ENCODE data around the gene MYL10. TPM values are rescaled to one million over a fixed set of nuclear protein-coding genes. Genes with fewer than 3 reads are reported as not detected.
"Not testable (repeated sequence)": the region's sequence is repeated elsewhere in the genome, so short reads cannot be mapped to it uniquely, and the experiment has no call there.

Gene MYL10
- total RNA-seq, 1 experiment from 2014 or later: 0.30 TPM

- DNase-seq (ENCODE audit: low spot score): no peak
- CTCF ChIA-PET: no interaction called here
- BruUV-seq (replicated peaks): no TSS peak
Measured at GRCh38 chr7:101657171-101657570, 28.1 kb upstream of the MYL10 start.

GRCh38 chr7:101651112-101651511 lies 22.0 kb upstream of the MYL10 start:
- peaks cover 5% of the 10 kb centered on the region for H3K4me1 ChIP-seq (ENCODE audit: insufficient read depth, low read length, poor library complexity, severe bottlenecking)
- intact Hi-C loops (cut with micrococcal nuclease; ENCODE audit: unreplicated experiment): no loop called here
- no peak overlapping the region for H3K27ac ChIP-seq (ENCODE audit: low read depth, low read length, poor library complexity, severe bottlenecking)
- H3K36me3 ChIP-seq (ENCODE audit: insufficient read depth, low read length, poor library complexity, severe bottlenecking): no peaks in the 10 kb centered on the region
- no peaks in the 10 kb centered on the region for H3K9me3 ChIP-seq (ENCODE audit: low read depth, low read length, poor library complexity, severe bottlenecking)
- H3K27me3 ChIP-seq (replicated peaks; ENCODE audit: insufficient read depth, low read depth, low read length, poor library complexity): no peaks in the 10 kb centered on the region
- POLR2A ChIA-PET (ENCODE audit: low non-redundant PET): interaction anchor here (0.7 kb wide), 1 partner anchor 789 kb away, joined by 9 read pairs; no protein-coding TSS in a partner anchor
- TF ChIP-seq EZH2 (IDR thresholded peaks at IDR 0.05; ENCODE audit: borderline replicate concordance, low read depth, low read length, poor library complexity, severe bottlenecking) (no peak), CTCF (conservative IDR thresholded peaks at IDR 0.05; ENCODE audit: low read depth, low read length) (no peak)
- no TSS peak for BruUV-seq (replicated peaks)
- CTCF ChIA-PET: no interaction called here
- no peak overlapping the region for H3K4me3 ChIP-seq (ENCODE audit: low read depth, low read length, poor library complexity, severe bottlenecking)
- DNase-seq (ENCODE audit: low spot score): no peak

More at GRCh38 chr7:101657171-101657570, 28.1 kb upstream of the MYL10 start:
- Histone ChIP-seq H3K4me1 (ENCODE audit: insufficient read depth, low read length, poor library complexity, severe bottlenecking) (no peaks in the 10 kb centered on the region), H3K9me3 (ENCODE audit: low read depth, low read length, poor library complexity, severe bottlenecking) (no peaks in the 10 kb centered on the region), H3K27me3 (replicated peaks; ENCODE audit: insufficient read depth, low read depth, low read length, poor library complexity) (no peaks in the 10 kb centered on the region), H3K4me3 (ENCODE audit: low read depth, low read length, poor library complexity, severe bottlenecking) (no peak overlapping the region), H3K36me3 (ENCODE audit: insufficient read depth, low read length, poor library complexity, severe bottlenecking) (no peaks in the 10 kb centered on the region), H3K27ac (ENCODE audit: low read depth, low read length, poor library complexity, severe bottlenecking) (no peak overlapping the region)
- TF ChIP-seq EZH2 (IDR thresholded peaks at IDR 0.05; ENCODE audit: borderline replicate concordance, low read depth, low read length, poor library complexity, severe bottlenecking): no peak
- no peak for TF ChIP-seq CTCF (conservative IDR thresholded peaks at IDR 0.05; ENCODE audit: low read depth, low read length)
- POLR2A ChIA-PET (ENCODE audit: low non-redundant PET): no interaction called here
- intact Hi-C loops (cut with micrococcal nuclease; ENCODE audit: unreplicated experiment): no loop called here

DNA sequence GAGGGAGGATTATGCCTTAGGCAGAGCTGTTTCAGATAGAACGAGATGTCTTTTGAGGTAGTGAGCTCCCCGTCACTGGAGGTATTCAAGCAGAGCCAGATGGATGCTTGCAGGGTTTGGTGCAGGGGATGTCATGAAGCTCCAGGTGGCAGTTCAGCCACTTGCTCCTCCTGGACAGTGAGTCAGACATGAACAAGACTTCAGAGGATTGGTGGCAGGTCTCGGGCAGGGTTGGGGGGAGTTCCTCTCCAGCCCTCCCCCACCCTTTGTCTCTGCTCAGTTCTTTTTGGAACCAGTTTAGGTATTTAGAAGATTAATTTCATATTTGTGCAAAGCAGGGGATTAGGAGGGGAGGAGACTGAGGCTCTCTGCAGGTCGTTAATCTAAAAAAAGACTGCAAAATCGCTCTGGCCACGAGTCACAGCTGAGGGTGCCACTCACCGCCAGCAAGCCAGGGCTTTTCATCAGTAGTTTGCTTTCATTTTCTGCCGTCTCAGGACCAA lies 21.5 kb upstream of the MYL10 start:
- peaks cover 5% of the 10 kb centered on the region for H3K4me1 ChIP-seq (ENCODE audit: insufficient read depth, low read length, poor library complexity, severe bottlenecking)
- CTCF ChIA-PET: interaction anchor here (0.6 kb wide), 1 partner anchor 25 kb away, joined by 3 read pairs; no protein-coding TSS in a partner anchor
- H3K27ac ChIP-seq (ENCODE audit: low read depth, low read length, poor library complexity, severe bottlenecking): no peak overlapping the region
- intact Hi-C loops (cut with micrococcal nuclease; ENCODE audit: unreplicated experiment): no loop called here
- TF ChIP-seq EZH2 (IDR thresholded peaks at IDR 0.05; ENCODE audit: borderline replicate concordance, low read depth, low read length, poor library complexity, severe bottlenecking): no peak
- TF ChIP-seq CTCF (conservative IDR thresholded peaks at IDR 0.05; ENCODE audit: low read depth, low read length): no peak
- POLR2A ChIA-PET (ENCODE audit: low non-redundant PET): no interaction called here
- no peak overlapping the region for H3K4me3 ChIP-seq (ENCODE audit: low read depth, low read length, poor library complexity, severe bottlenecking)
- BruUV-seq (replicated peaks): no TSS peak
- H3K36me3 ChIP-seq (ENCODE audit: insufficient read depth, low read length, poor library complexity, severe bottlenecking): no peaks in the 10 kb centered on the region
- no peaks in the 10 kb centered on the region for H3K9me3 ChIP-seq (ENCODE audit: low read depth, low read length, poor library complexity, severe bottlenecking)
- no peaks in the 10 kb centered on the region for H3K27me3 ChIP-seq (replicated peaks; ENCODE audit: insufficient read depth, low read depth, low read length, poor library complexity)
- no peak for DNase-seq (ENCODE audit: low spot score)

- H3K4me1 ChIP-seq (ENCODE audit: insufficient read depth, low read length, poor library complexity, severe bottlenecking); H3K36me3 ChIP-seq (ENCODE audit: insufficient read depth, low read length, poor library complexity, severe bottlenecking); POLR2A ChIA-PET (ENCODE audit: low non-redundant PET); H3K9me3 ChIP-seq (ENCODE audit: low read depth, low read length, poor library complexity, severe bottlenecking); H3K4me3 ChIP-seq (ENCODE audit: low read depth, low read length, poor library complexity, severe bottlenecking); H3K27ac ChIP-seq (ENCODE audit: low read depth, low read length, poor library complexity, severe bottlenecking); H3K27me3 ChIP-seq (replicated peaks; ENCODE audit: insufficient read depth, low read depth, low read length, poor library complexity); intact Hi-C loops (cut with micrococcal nuclease; ENCODE audit: unreplicated experiment); CTCF ChIA-PET; DNase-seq (ENCODE audit: low spot score); BruUV-seq (replicated peaks): not testable (repeated sequence)
Measured at GRCh38 chr7:101647876-101648275, 18.8 kb upstream of the MYL10 start.

Measured in A673 (cell line).